Measurements from ENCODE around the gene MIPOL1.
A peak's percentile ranks its signal among the peaks of the same experiment; 100 is the strongest.

Gene MIPOL1

GRCh38 chr14:37590428-37591139 lies 392.8 kb downstream of the MIPOL1 start:
- DNase-seq = no peak

GRCh38 chr14:37591311-37591940 lies 393.7 kb downstream of the MIPOL1 start:
- no peak for DNase-seq

GRCh38 chr14:37591941-37592481 lies 394.3 kb downstream of the MIPOL1 start:
- no peak for DNase-seq

- no peak for DNase-seq
These were observed 395.0 kb downstream of the MIPOL1 start for GRCh38 chr14:37592482-37593408.

- no peak for DNase-seq
These were observed 395.9 kb downstream of the MIPOL1 start for GRCh38 chr14:37593511-37594237.

- DNase-seq = peak; percentile 34
These were observed 396.7 kb downstream of the MIPOL1 start for GRCh38 chr14:37594238-37594970.

GRCh38 chr14:37594971-37595808 lies 397.5 kb downstream of the MIPOL1 start, which contains the start of the genes FOXA1 and TTC6:
TSS of gene FOXA1 (minus strand) at chr14:37595249. CDS start at chr14:37594972, 277 bp downstream.
TSS of gene TTC6 (plus strand) at chr14:37595629. CDS start at chr14:37622065, 26,436 bp downstream.
- no peak for DNase-seq

- DNase-seq = no peak
These were observed 398.3 kb downstream of the MIPOL1 start for GRCh38 chr14:37595809-37596621.

- DNase-seq = no peak
These were observed 399.2 kb downstream of the MIPOL1 start for GRCh38 chr14:37596790-37597472.

GRCh38 chr14:37597538-37597913 lies 399.8 kb downstream of the MIPOL1 start:
- DNase-seq = no peak

- no peak for DNase-seq
These were observed 400.4 kb downstream of the MIPOL1 start for GRCh38 chr14:37597914-37598746.

GRCh38 chr14:37598747-37599506 lies 401.2 kb downstream of the MIPOL1 start:
- DNase-seq = no peak

- no peak for DNase-seq
These were observed 402.0 kb downstream of the MIPOL1 start for GRCh38 chr14:37599507-37600368.

GRCh38 chr14:37600880-37601741 lies 403.4 kb downstream of the MIPOL1 start:
- no peak for DNase-seq

- no peak for DNase-seq
These were observed 404.1 kb downstream of the MIPOL1 start for GRCh38 chr14:37601865-37602264.
